ENCODE measurements around the gene TMEM40.

DNA sequence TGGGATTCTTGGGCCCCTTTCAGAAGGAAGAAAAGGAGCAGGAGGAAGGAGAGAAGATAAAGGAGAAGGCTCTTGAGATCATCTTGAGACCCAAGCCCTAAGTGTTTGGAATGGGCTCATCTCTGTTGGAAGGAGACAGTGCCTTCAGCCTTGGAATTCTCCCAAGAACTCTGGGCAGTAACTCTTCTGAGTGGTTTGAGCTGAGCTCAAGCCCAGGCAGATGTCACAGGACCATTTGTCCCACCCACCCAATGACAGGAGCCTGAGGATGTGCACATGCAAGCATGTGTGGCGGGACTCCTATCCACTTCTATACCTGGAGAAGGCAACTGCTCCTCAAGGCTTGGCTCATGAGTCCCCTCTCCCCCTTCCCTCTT lies 14.6 kb upstream of the TMEM40 start:
- TF ChIP-seq ZNF16 (tag by site-specific recombination; IDR thresholded peaks at IDR 0.05; ENCODE audit: low read depth) (no peak), ZFP3 (tag by site-specific recombination; IDR thresholded peaks at IDR 0.05; ENCODE audit: low read depth) (no peak), ZNF138 (tag by site-specific recombination; IDR thresholded peaks at IDR 0.05; ENCODE audit: borderline replicate concordance) (no peak), ZNF221 (tag by site-specific recombination; IDR thresholded peaks at IDR 0.05; ENCODE audit: borderline replicate concordance) (no peak), TRIM28 (IDR thresholded peaks at IDR 0.05; ENCODE audit: borderline replicate concordance, low read length) (no peak), ZBTB1 (tag by site-specific recombination; IDR thresholded peaks at IDR 0.05) (no peak), REPIN1 (tag by site-specific recombination; IDR thresholded peaks at IDR 0.05; ENCODE audit: low read depth) (no peak), GLI4 (tag by site-specific recombination; IDR thresholded peaks at IDR 0.05) (no peak), ZNF366 (tag by site-specific recombination; conservative IDR thresholded peaks at IDR 0.05) (no peak), ZNF274 (IDR thresholded peaks at IDR 0.05; ENCODE audit: low read length) (no peak), ZNF274 (tag by site-specific recombination; IDR thresholded peaks at IDR 0.05; ENCODE audit: borderline replicate concordance) (no peak), SP2 (tag by site-specific recombination; IDR thresholded peaks at IDR 0.05) (no peak)
- TF ChIP-seq, protein P1, sequence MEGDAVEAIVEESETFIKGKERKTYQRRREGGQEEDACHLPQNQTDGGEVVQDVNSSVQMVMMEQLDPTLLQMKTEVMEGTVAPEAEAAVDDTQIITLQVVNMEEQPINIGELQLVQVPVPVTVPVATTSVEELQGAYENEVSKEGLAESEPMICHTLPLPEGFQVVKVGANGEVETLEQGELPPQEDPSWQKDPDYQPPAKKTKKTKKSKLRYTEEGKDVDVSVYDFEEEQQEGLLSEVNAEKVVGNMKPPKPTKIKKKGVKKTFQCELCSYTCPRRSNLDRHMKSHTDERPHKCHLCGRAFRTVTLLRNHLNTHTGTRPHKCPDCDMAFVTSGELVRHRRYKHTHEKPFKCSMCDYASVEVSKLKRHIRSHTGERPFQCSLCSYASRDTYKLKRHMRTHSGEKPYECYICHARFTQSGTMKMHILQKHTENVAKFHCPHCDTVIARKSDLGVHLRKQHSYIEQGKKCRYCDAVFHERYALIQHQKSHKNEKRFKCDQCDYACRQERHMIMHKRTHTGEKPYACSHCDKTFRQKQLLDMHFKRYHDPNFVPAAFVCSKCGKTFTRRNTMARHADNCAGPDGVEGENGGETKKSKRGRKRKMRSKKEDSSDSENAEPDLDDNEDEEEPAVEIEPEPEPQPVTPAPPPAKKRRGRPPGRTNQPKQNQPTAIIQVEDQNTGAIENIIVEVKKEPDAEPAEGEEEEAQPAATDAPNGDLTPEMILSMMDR (tag by site-specific recombination; IDR thresholded peaks at IDR 0.05) = no peak
- TF ChIP-seq, protein P2, sequence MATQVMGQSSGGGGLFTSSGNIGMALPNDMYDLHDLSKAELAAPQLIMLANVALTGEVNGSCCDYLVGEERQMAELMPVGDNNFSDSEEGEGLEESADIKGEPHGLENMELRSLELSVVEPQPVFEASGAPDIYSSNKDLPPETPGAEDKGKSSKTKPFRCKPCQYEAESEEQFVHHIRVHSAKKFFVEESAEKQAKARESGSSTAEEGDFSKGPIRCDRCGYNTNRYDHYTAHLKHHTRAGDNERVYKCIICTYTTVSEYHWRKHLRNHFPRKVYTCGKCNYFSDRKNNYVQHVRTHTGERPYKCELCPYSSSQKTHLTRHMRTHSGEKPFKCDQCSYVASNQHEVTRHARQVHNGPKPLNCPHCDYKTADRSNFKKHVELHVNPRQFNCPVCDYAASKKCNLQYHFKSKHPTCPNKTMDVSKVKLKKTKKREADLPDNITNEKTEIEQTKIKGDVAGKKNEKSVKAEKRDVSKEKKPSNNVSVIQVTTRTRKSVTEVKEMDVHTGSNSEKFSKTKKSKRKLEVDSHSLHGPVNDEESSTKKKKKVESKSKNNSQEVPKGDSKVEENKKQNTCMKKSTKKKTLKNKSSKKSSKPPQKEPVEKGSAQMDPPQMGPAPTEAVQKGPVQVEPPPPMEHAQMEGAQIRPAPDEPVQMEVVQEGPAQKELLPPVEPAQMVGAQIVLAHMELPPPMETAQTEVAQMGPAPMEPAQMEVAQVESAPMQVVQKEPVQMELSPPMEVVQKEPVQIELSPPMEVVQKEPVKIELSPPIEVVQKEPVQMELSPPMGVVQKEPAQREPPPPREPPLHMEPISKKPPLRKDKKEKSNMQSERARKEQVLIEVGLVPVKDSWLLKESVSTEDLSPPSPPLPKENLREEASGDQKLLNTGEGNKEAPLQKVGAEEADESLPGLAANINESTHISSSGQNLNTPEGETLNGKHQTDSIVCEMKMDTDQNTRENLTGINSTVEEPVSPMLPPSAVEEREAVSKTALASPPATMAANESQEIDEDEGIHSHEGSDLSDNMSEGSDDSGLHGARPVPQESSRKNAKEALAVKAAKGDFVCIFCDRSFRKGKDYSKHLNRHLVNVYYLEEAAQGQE (tag by site-specific recombination; IDR thresholded peaks at IDR 0.05) = no peak
- TF ChIP-seq, protein P3, sequence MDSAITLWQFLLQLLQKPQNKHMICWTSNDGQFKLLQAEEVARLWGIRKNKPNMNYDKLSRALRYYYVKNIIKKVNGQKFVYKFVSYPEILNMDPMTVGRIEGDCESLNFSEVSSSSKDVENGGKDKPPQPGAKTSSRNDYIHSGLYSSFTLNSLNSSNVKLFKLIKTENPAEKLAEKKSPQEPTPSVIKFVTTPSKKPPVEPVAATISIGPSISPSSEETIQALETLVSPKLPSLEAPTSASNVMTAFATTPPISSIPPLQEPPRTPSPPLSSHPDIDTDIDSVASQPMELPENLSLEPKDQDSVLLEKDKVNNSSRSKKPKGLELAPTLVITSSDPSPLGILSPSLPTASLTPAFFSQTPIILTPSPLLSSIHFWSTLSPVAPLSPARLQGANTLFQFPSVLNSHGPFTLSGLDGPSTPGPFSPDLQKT (IDR thresholded peaks at IDR 0.05; ENCODE audit: borderline replicate concordance, low read depth, low read length) = no peak

All from HEK293 (cell line).